GM12873 (cell line): ENCODE data around the gene DNER.

Experiments used
- TF ChIP-seq, protein P1 (sequence below): IDR thresholded peaks from 2 replicates; pipeline ENCODE4 v1.5.1; 2012; ENCODE audit warnings: low read depth, mild to moderate bottlenecking, moderate library complexity, low read length, control low read depth; ENCODE audit not compliant: insufficient read depth; ENCODE audit errors: missing control alignments

The DNER gene

DNA sequence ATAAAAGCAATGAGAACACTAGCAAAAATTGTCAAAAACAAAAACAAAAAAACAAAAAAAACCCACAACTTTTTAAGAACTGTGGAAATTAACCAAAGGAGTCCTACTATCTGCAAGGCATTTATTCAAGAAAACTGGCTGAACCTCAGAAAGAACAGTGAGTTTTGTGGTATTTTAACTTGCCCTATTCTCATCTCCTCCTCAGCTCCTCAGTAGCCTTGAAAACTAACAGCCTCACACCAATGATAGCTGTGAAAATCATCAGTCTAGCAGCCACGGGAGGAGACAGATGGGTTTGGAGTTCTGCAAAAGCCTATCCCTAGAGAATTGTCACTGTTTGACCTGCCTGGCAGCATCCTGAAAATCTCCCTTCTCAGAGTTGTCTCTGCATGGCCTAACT, 20.1 kb upstream of the DNER start:
- TF ChIP-seq, protein P1, sequence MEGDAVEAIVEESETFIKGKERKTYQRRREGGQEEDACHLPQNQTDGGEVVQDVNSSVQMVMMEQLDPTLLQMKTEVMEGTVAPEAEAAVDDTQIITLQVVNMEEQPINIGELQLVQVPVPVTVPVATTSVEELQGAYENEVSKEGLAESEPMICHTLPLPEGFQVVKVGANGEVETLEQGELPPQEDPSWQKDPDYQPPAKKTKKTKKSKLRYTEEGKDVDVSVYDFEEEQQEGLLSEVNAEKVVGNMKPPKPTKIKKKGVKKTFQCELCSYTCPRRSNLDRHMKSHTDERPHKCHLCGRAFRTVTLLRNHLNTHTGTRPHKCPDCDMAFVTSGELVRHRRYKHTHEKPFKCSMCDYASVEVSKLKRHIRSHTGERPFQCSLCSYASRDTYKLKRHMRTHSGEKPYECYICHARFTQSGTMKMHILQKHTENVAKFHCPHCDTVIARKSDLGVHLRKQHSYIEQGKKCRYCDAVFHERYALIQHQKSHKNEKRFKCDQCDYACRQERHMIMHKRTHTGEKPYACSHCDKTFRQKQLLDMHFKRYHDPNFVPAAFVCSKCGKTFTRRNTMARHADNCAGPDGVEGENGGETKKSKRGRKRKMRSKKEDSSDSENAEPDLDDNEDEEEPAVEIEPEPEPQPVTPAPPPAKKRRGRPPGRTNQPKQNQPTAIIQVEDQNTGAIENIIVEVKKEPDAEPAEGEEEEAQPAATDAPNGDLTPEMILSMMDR, result no peak

DNA sequence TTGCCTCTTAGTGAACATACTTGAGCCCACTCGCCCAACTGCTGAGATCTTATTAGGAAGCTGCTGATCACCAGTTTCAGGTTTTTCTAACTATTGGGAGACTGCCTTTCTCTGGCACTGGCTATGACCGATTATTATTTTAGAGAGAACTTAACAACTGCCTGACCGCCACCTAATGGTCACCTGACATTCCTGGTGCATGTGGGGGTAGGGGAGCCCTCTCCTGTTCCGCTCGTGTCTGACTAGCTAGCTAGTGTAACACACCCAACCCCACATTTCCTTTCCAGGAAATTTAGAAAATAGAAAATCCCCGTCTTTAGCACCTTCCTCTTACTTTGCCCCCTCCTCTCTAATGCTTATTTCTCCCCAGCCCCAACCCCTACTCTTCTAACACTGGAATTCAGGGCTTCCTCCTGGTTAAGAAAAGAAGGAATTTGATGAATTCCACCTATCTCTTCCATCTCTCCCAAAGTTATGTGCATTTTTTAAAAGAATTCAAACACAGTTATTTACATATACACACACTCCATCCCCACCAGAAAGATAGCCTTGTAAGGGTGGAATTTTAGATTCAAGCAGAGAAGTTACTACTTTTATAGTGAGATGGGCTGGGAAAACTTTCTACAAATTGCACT, 19.4 kb upstream of the DNER start:
- TF ChIP-seq, protein P1, result no peak

DNA sequence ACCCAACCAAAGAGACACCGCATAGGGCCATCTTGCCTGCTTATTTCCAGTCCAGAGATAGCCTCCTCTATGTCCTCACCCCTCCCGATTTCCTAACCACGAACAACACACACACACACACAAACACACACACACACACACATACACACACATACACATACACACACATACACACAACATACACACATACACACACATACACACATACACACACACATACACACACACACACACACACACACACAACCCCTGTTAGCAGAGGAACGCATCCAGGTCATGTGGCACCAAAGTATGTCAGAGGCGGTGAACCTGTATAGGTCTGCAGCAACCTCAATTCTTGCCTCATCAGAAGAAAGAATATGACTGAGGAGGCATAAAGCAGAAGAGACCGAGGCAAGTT, 18.5 kb upstream of the DNER start:
- TF ChIP-seq, protein P1, result no peak

DNA sequence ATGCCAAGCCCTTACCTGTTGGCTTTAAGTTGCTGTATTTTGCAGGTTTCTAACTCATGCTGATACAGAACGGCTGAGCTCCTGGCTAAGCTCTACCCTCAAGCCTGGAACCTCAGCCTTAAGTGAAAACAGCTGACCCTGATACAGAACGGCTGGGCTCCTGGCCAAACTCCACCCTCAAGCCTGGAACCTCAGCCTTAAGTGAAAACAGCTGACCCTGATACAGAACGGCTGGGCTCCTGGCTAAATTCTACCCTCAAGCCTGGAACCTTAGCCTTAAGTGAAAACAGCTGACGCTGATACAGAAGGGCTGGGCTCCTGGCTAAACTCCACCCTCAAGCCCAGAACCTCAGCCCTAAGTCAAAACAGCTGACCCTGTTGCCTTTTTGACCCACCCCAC, 17.6 kb upstream of the DNER start:
- TF ChIP-seq, protein P1, result no peak

DNA sequence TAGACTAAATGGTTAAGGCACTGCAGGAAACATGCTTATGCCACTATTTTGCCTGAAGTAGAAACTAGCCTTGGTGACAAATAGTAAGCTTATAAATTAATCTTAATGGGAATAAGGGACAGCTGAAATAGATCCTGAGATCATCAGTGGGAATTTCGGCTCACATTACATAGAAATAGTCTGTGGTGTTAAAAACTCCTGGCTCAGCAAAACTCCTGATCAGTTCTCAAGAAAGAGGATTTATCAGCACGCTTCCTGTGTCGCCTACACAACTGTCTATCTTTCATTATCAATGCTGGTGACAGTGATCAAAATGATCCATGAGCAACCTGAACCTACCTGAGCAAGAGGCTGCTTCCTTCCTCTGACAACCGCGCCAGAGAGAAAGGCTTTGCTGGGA, 17.0 kb upstream of the DNER start:
- TF ChIP-seq, protein P1, result no peak

DNA sequence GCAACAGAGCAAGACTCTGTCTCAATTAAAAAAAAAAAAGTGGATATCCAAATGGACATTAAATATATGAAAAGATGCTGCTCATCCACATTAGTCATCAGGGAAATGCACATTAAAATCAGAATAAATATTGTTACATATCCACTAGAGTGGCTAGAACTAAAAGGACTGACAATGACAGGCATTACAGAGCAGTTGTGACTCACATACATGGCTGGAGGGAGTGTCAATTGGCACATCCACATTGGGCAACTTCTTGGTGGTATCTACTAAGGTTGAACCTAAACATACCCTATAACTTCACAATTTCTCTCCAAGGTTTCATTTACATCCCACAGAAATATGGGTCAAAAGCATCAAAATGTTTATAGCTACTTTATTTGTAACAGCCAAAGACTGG, 14.0 kb upstream of the DNER start:
- TF ChIP-seq, protein P1, result no peak

DNA sequence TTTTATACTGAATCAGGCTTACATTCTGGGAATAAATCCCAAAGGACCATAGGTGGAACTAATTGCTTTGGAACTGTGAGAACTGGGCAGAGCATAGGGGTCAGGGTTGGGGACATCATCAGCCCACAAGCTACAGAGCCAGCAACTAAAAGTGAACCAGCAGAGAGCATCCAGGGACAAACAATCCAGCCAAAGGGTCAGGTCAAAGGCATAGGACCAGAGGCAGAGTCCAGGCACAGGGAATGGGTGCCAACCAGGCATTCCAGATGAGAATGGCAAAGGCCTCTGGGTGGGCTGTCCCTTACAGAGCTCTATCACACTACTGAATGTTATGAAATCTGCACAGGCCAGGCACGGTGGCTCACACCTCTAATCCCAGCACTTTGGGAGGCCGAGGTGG, 12.3 kb upstream of the DNER start:
- TF ChIP-seq, protein P1, result no peak
